Measurements from ENCODE around the gene PPP1R13B.

DNA sequence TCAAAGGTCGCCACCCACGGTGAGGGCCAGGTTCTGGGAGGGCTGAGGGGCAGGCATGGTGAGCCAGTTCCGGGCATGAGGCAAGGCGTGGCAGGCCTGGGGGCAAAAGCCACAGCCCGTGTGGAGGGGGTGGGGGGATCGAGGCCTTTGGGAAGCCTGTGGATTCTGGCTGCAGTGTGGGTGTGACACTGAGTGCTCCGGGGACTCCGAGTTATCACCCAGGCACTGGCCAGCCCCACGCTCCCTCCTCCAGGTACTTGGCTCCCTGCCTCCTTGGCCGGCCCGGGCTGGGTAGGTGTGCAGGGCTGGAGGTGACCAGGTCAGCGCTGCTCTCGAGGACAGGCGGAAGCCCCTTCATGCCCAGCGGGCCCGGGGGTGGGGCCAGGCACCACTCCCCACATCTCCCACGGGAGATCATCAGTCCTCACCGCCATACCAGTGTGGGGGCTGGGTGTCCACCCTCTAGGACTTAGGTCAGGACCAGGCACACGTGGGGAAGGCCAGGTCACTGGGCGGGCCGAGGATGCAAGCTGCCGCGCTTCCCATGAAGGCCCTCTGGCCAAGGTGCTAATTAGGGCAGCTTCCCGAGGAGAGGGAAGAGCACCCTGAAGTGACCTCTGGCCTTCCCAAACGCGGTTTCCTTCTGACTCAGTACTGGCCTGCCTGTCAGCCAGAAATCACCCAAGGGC lies 46.8 kb upstream of the PPP1R13B start:
- TF ChIP-seq, protein P1, sequence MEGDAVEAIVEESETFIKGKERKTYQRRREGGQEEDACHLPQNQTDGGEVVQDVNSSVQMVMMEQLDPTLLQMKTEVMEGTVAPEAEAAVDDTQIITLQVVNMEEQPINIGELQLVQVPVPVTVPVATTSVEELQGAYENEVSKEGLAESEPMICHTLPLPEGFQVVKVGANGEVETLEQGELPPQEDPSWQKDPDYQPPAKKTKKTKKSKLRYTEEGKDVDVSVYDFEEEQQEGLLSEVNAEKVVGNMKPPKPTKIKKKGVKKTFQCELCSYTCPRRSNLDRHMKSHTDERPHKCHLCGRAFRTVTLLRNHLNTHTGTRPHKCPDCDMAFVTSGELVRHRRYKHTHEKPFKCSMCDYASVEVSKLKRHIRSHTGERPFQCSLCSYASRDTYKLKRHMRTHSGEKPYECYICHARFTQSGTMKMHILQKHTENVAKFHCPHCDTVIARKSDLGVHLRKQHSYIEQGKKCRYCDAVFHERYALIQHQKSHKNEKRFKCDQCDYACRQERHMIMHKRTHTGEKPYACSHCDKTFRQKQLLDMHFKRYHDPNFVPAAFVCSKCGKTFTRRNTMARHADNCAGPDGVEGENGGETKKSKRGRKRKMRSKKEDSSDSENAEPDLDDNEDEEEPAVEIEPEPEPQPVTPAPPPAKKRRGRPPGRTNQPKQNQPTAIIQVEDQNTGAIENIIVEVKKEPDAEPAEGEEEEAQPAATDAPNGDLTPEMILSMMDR (IDR thresholded peaks at IDR 0.05), result no peak
- TF ChIP-seq POLR2A (IDR thresholded peaks at IDR 0.05), result no peak

All from adrenal gland (tissue), 5 donors.